NCI-H146 (cell line): ENCODE measurements around the gene FAM53B.

Experiments
- DNase-seq: peaks from one replicate; lab custom pipeline; 2025; lab: John Stamatoyannopoulos, UW

The FAM53B gene

DNA sequence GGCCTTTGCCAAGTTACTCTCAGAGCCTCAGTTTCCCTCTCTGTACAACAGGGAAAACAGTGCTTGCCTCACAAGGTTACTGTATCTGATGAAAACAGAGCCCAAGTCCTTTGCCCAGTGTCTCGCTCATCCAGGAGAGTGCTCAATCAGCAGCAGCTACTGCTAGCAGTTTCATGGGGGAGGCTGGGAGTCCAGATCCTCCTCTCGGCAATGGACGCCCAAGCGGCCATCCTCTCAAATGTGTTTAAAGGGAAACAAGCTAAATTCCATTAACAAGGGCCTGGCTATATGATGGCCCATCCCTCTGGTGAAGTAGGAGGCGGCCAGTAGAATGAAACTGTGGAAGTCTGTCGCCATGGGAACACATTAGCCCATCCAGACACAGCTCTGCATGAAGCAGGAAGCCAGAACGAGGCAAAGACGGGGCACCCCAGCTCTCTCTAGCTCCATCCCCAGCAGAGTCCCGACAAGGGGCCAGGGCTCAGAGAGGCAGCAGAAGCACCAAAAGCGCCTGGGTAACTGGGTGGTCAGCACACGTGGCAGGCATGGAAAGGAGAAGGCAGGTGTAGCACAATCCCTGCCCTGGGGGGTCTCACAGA, 35.2 kb downstream of the FAM53B start:
- DNase-seq, result peak; percentile 67

DNA sequence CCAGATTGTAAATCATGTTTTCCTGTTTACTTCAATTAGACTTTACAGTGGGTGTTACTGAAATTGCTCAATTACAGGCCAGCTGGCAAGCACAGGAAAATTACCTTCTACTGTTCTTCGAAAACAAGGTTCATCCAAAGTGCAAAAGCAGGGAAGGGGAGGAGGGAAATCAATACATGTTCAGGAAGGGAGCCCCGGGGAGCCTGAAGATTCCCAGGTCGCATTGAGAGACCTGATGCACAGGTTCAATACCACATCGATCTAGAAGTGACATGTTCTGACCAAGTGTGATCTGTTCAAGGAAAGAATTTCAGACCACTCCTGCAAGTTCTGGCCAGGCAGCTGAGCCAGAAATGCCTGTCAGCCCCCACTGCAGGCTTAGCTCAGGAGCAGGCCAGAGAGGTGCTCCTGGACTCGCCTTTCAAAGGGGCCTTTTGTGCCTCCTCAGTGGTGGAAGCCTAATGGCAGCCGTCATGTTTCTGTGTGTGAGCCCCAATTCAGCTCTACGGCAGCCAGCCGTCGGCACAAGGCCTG, 35.9 kb downstream of the FAM53B start:
- DNase-seq, result peak; percentile 95

DNA sequence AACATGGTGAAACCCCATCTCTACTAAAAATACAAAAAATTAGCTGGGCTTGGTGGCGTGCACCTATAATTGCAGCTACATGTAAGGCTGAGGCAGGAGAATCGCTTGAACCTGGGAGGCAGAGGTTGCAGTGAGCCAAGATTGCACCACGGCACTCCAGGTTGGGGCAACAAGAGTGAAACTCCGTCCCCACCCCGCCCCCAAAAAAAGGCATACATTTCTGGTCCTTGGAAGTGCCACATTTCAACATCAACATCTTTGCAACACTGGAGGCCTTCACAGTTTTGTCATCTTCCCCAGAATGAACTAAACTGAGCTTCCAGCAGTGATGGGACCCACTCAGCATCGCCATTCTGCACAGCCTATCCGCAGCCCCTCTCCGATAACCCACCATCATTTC, 36.6 kb downstream of the FAM53B start:
- DNase-seq, result no peak

DNA sequence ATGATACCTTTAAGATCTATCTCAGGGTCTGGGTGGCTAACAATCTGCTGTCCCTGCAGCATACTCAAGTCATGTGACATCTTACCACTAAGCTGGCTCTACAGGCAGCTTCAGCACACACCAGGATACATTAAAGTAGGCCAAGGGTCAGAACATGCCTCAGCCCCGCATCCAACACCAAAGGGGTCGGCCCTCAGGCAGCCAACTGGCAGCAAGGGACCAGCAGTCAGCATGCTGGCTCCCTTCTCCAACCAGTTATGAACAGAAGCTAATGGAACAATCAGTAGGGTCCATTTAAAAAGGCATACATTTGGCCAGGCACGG, 37.1 kb downstream of the FAM53B start:
- DNase-seq, result no peak

DNA sequence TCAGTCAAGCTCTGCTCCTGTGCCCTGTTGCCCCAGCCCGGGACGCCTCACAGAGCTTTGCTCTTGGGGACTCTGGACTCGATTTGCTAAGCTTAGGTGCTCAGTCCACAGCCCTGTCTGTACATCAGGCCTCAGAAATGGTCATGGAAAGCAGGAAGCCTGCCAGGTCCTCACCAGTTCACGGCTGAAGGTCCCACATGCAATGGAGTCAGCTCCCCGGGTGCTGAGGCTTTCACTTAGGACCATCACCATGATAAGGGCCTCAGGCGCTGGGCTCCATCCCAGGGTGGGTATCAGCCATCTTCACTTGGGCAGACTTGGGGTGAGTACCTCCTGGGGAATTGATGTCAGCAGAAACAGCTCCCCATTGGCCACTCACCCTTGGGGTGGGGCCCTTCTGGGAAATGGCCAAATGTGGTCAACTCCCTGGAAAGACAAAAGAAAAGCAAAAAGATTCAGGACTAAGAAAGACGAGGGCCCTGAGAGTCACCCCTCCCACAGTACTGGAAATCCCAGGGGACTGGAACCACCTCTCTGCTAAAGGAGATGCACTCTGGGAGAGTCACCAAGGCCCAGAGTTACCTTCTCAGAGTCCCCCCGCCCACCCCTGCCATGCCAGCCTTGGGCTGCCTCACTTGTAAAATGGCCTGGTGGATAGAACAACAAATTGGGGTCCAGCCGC, 37.6 kb downstream of the FAM53B start:
- no peak for DNase-seq

DNA sequence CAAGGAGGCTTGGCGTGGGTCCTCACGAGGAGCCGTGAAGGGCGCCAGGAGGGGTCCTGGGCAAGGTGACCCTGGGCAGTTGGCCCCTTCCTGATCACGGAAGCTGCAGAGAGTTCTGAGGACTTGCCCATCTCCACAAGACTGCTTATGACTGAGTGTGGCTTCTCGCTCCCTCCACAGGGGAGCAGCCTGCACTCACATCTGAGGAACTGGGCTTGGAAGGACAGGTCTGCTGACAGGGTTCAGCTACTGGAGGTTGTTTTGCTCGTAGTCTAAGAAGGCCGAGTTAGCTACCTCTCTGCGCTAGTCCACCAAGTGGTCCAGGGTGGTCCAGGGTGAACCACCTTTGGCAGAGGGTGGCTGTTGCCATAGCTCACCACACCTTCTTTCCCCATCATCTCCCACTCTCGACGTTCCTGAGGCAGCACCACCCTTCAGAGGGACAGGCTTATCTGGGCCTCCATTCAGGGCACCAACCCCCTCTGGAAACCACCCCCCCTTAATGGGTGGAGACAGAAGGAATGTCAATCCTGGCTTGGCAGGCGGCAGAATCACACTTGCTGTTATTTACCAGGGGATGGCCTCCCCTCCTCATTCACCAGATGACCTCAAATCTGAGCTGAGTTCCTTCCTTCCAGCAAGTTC, 38.2 kb downstream of the FAM53B start:
- DNase-seq, result no peak

DNA sequence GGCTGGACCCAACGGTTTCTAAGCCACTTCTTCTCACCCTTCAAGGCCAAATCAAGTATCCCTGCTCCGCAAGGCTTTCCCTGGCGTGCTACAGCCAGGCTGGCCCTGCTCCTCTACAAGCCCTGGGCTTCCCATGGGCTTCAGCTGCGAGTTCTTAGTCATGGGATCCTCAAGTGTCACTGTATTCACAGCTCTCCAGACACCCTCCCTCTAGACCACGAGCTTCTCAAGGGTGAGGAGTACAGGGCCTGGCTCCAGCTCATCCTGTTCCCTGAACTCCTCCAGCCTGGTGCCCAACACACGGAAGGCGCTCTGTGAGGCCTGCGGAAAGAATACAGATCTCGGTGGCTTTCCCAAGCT, 38.8 kb downstream of the FAM53B start:
- DNase-seq, result no peak

DNA sequence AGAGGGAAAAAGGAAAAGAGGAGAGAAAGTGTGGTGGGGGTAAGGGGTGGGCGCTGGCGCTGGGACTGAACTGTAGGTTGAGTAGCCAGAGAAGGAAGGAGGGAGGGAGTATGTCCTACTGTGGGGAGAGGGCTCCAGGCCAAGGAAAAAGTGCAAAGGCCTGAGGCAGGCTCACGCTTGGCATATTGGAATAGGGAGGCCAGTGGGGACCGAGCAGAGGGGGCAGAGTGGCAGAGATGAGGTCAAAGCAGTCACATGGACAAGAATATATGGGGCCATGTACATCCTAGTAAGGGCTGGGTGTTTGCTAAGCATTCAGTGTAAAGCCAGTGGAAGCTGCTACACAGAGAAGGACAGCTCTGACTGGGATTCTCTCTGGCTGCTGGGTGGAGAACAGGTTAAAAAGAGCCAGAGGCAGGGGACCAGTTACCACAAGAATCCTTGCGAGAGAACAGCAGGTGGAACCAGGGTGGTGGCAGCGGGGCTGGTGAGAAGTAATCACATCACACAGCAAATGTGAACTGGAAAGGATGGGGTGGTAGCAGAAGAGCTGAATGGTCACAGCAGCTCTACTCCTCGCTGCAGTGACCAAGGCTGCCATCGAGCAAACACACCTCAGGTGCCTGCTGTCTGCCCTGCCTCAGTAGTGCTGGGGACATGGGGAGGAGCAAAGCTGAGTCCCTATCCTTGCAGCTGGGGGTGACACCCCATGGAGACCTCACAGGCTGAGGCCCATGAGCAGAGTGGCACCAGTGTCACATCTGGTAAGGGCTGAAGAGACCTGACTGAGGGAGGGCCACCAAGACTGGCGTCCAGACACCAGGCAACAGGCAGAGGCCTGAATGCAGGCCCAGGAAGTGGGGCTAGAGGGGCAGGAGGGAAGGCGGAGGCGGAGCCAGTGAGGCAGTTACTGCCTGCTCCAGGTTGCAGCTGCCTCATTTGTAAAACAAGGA, 39.5 kb downstream of the FAM53B start:
- DNase-seq, result peak; percentile 50

DNA sequence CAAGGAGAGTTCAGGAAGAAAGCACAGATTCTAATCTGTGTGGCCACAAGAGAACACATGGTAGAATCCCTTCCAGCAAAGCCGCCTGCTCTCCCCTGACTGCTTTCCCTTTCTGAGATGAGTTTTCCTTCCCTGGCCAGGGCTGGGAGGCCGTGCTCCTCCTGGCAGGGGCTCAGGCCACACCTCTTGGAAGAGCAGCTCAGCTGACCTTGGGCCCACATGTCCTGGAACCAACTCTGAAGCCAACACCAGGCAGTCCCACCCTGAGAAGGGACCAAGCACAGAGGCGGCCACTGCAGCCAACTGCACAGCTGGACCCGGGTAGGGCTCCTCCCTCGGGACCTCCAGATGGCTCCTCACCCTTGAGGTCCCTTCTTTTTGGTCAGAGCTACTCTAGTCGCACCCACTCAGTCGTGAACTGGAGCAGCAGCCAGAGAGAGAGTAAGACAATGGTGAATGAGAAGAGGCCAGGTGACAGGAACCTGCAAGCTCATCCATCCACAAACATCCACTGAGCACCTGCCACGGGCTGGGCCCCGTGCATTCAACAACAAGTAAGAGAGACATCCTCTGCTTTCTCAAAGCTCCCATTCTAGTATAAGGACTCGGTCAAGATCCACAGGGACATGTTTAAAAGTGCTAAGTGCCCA, 40.3 kb downstream of the FAM53B start:
- peak; percentile 86 for DNase-seq

DNA sequence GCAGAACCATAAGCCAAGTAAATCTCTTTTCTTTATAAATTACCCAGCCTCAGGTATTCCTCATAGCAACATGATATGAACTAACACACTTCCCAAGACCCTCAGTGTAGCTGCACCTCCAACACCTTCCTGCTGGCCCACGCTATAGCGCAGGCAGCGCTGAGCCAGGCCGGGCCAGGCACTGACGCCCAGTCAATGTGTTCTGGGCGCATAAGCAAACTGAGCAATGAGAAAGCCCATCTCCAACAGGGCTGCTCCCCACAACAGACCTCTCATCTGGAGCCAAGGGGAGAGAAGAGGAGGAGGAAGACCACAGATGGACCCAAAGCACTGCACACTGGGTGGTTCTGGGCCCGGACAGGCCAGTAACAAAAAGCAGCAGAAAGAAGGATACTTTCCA, 40.8 kb downstream of the FAM53B start:
- no peak for DNase-seq

DNA sequence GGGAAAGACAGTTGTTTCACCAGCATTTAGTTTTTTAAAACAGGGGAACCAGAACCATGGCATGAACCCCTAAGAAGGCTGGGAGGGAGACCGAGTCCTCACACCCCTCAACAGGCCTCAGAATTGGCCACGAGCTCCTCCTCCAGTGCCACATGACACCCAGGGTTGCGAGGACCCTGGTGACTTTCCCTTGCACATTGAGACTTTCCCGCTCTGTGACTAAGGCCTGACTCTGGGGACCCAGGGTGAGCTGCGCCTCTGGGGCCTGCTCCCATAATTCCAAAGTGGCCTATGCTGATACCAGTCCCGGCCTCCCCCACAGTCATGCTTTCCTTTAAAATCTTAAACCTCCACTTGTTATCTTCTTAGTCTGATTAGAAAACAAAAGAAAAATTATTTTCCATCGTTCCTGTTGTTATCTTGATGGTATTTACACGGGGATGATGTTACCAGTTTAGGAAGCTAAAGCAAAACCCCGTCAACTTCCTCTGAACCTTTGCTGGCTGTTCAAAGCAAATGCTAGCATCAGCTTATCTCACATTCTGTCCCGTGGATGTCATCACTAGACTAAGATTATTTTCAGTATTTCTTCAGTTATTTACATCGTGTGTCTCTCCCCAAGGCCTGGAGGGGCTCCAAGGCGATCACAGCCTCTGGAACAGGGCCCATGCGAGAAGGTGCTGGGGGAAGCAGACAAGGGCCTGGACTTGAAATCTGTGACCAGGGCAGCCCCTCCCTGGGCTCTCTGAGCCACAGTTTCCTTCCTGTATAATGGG, 42.1 kb downstream of the FAM53B start:
- DNase-seq, result no peak

DNA sequence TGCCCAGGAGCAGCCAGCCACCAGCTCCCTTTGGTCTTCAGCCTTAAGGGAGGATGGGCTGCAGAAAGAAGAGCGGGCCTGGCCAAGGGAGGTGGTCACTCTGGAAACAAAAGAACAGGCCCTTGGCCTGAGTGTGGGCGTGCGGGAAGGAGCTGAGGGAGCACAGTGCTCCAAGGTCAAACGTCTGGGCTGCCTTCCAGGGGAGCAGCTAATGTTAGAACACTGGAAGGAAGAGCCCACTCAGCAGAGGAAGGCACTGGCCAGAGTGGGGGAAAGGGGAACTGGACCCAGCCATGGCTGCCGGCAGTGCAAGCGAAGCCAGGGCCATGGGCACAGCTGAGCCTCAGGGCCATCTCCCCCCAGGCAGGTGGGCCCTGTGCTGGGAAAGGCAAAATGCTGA, 42.7 kb downstream of the FAM53B start:
- no peak for DNase-seq

DNA sequence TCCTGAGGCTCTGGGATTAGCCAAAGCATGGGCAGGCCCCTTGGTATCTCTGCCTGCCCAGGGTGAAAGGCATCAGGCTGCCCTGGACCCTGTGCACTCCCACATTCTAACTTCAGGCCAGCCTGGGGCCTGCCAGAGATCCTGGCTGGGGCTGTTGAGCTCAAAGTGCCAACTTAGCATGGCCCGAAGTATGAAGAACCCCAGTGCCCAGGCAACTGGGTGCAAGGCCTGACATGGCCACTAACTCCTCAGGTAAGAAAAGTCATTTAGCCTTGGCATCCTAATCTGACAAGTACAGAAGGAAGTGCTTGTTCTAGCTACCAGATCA, 43.2 kb downstream of the FAM53B start:
- DNase-seq, result no peak

DNA sequence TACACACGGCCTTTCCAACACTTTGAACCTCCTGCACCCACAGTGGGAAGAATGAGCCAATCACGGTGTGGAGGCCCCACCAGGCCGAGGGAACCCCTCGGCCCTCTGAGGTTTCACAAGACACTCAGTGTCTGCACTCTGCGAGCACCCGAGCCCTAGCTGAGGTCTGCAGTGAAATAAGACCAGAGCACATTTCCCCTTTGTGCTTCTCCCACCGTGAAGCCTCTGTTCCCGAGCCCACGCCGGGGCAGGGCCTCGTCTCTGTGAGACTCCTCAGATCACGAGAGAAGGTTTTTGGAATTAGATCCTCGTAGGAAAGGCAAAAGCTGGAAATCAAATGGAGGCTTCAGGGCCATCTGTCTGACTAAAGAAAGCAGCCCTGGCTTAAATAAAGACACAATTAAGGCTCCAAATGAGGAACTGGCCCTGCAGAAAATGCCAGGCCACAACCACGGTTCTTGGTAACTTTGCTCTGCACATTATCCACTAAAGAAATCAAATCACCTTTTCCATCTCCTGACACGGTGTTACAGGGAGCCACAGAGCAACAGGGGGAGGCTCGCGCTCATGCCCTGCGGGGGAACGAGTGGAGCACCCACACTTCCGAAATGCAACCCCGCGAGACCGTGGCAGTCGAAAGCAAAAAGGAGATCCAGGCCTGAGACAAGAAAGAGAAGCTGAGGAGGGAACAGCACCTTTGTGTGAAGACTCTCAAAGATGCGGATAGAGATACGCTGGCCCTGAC, 43.7 kb downstream of the FAM53B start:
- DNase-seq, result no peak

DNA sequence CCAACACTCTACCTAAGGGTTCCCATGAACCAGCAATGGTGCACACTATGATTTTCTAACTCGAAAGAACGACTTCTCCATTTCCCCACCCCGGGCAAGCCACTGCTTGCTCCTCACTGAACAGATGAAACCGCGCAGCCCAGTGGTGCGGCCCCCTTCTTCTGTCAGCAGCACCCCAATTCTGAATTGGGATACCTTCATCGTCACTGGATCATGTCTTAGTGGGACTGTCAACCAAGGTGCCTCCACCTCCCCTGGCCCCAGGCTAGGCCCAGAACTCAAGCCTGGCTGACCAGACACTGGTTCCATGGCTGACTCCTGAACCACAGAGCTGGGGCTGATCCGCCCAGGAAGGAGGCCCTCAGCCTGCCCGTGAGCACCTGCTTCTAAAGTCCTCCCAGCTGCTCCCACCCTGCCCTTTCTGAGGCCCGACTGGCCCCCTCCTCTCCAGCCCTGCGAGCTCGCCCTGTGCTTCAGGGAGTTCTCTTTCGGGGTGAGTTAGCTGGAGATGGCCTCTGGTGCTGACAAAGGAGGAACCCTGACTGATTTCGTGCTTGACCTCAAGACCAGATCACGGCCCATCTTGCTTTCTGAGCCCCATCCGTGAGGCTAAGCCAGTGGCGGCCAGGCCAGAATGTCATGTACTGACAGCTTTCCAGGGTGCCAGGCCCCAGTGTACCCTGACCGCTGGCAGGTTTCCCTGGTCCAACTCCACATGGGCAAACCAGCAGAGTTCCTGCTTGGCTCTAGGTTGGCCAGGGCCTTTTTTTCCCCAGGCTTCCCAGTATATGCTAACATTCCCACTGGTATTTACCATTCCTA, 44.5 kb downstream of the FAM53B start:
- no peak for DNase-seq

DNA sequence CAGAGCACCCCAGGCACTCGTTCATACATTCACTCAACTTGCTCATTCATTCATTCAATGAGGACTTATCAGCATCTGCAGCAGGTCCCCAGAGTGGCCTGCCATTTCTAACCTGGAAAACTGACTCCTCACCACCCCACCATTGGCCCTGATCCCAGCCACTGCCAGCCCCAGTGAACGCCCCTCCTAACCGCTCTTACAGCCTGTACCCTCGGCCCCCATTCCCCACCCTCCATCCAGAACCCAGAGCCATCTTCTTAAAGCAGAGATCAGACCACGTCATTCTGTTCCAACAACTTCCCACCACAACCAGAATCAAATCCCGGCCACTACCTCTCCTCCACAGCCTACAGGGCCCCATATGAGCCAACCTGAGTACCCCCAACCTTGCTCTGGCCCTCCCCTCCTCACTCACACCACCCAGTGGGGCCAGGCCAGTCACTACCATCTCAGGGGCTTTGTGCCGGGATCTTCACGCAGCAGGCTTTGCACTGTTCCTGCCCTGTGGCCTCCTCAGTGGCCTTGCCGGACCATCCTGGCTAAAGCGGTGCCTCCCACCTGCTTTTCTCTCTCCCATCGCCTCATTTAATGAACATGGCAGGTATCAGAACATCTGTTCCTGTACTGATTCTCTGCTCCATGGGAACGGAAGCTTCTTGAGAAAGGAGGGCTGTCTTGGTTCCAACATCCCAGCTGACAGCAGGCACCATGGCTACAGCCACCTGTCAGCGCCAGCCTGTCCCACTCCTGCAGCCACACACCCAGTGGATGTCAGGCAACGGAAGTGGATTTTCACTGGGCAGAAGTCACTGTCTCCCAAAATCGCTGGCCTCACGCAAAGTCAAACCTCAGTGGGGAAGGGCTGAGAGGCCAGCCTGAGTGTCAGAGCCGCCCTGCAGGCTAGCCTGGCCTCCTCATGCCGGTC, 45.4 kb downstream of the FAM53B start:
- no peak for DNase-seq

DNA sequence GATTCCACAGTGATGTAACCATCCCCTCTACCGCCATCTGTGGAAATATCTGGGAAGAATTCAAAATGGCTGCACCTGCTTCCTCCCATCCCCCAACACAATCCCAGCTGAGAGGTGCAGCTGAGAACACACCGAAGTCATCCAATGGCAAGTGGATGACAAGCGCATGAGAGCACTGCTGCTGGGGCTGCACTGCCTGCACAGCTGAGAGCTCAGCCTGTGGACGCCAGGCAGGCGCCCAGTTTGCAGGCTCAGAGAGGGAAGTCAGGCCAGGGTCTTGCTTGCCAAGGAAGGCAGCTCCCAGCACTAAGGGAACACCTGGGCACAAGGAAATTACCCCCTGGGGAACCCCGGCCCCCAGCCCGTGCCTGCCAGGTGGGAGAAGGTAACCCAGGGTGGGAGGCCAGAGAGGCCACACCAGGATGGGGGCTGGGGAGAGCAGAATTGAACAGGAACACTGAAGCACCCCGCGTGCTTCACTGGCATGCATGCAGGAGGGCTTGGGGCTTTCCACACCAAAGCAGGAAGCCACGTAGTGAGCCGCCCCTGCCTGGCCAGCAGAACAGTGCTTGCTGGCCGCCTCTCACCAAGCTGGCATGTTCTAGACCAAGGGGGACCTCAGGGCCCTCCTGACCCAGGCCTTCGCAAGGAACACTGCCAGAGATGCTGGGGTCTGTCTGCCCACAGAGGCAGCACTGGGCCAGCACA, 46.2 kb downstream of the FAM53B start:
- peak; percentile 75 for DNase-seq

DNA sequence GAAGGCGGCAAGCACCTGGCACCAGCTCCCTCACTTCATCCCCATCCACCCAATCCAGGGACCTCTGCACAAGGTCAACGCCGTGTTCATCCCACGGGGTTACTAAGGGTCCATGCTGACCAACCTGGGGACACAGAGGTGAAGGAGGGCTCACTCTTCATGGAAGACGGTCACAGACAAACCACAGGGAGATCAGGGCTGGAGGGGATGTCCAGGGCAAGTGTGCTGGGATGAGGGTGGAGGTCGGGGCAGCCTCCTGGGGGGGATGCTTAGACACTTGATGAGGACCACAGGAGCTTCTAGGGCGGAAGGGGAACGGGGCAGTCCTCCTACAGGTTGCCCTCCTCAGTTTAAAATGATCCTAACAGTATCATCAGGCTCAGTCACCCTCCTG, 46.7 kb downstream of the FAM53B start:
- DNase-seq, result no peak
